ENCODE results near the gene GSX2. TPM values are rescaled to one million over a fixed set of nuclear protein-coding genes. Genes with fewer than 3 reads are reported as not detected.

Gene GSX2
- total and polyA plus RNA-seq, 2 experiments from 2014 or later, result not detected

DNA sequence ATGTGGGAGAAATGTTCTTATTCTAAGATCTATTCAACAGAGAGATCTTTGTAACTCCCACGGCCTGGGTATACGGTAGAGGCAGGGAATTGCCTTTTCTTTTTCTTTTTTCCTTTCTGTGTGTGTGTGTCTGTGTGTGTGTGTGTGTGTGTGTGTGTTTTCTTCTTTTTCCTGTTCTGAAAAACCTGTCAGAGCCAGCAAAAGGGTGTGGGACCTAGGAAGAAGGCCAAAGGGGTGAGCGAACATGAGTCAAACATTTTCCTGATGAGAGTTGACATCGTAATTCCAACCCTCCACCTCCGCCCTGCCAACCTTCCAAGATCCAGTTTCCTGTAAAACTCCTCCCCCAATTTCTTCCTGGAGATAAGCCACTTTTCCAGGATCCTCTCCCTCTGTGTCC lies 32.8 kb upstream of the GSX2 start:
- Histone ChIP-seq H3K4me2 (ENCODE audit: unreplicated experiment) (peak overlapping the region; percentile 77), H3K79me2 (ENCODE audit: insufficient read depth) (peaks cover 21% of the 10 kb centered on the region), H3K4me3 (peak overlapping the region; percentile 39), H3F3A (ENCODE audit: insufficient read depth) (peaks cover 45% of the 10 kb centered on the region), H3K9me2 (ENCODE audit: insufficient read depth) (no peaks in the 10 kb centered on the region), H3K36me3 (ENCODE audit: low read depth) (no peaks in the 10 kb centered on the region; the same call in 1 of the 2 replicates), H3K9me3 (ENCODE audit: low read depth) (no peaks in the 10 kb centered on the region), H4K20me1 (ENCODE audit: insufficient read depth) (no peaks in the 10 kb centered on the region), H3K27me3 (replicated peaks; ENCODE audit: insufficient read depth) (no peaks in the 10 kb centered on the region), H3K27ac (peak overlapping the region; percentile 98), H3K9ac (peak overlapping the region; percentile 64), H3K4me1 (ENCODE audit: insufficient read depth) (peaks cover 29% of the 10 kb centered on the region), H2AFZ (peak overlapping the region; percentile 66)
- peak; percentile 88 for DNase-seq
- in situ Hi-C loops (cut with MboI), result no loop called here
- TF ChIP-seq EZH2phosphoT487 (IDR thresholded peaks at IDR 0.05; ENCODE audit: insufficient read depth, low read depth) (no peak), EZH2 (IDR thresholded peaks at IDR 0.05; ENCODE audit: insufficient read depth, poor library complexity, severe bottlenecking) (no peak)
- 3 to 6% methylated on average over 5 of the region's 5 CpGs for WGBS, 2 experiments (ENCODE audit: low coverage in 1 of 2, low lambda C conversion rate in 2 of 2, missing lambda C conversion rate in 2 of 2)

DNA sequence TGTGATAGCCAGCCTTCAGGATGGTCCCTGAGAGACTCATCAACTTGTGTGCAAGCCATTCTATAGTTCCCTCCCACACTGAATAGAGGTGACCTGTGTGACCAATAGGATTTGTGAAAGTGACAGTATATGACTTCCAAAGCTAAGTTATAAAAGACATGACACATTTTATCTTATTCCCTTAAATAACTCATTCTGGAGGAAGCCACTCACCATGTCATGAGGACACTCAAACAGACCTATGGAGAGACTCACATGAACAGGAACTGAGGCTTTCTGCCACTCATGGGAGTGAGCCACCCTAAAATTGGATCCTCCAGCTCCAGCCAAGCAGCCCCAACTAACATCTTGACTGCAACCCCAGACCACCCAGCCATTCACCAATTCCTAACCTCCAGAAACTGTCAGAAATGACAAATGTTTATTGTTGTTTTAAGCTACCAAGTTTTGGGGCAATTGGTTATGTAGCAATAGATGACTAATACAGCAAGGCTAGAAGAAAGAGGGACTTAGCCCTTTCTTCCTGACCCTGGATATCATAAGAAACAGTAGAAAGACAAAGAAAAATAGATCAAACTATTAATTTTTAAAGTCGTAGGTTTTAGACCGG lies 26.6 kb upstream of the GSX2 start:
- peak; percentile 59 for DNase-seq
- TF ChIP-seq EZH2 (IDR thresholded peaks at IDR 0.05; ENCODE audit: insufficient read depth, poor library complexity, severe bottlenecking), result no peak
- no peak for TF ChIP-seq EZH2phosphoT487 (IDR thresholded peaks at IDR 0.05; ENCODE audit: insufficient read depth, low read depth)
- no peak overlapping the region for H2AFZ ChIP-seq
- H3K9me3 ChIP-seq (ENCODE audit: low read depth), result no peaks in the 10 kb centered on the region
- in situ Hi-C loops (cut with MboI), result no loop called here
- no peak overlapping the region for H3K4me2 ChIP-seq (ENCODE audit: unreplicated experiment)
- H3K4me1 ChIP-seq (ENCODE audit: insufficient read depth), result peaks cover 46% of the 10 kb centered on the region
- no peaks in the 10 kb centered on the region for H3K9me2 ChIP-seq (ENCODE audit: insufficient read depth)
- H3K9ac ChIP-seq, result no peak overlapping the region
- 93 to 98% methylated on average over 2 of the region's 2 CpGs for WGBS, 2 experiments (ENCODE audit: low coverage in 1 of 2, low lambda C conversion rate in 2 of 2, missing lambda C conversion rate in 2 of 2)
- H3K27me3 ChIP-seq (replicated peaks; ENCODE audit: insufficient read depth), result no peaks in the 10 kb centered on the region
- no peak overlapping the region for H3K4me3 ChIP-seq
- H3K27ac ChIP-seq, result no peak overlapping the region
- H3K79me2 ChIP-seq (ENCODE audit: insufficient read depth), result no peaks in the 10 kb centered on the region
- H3F3A ChIP-seq (ENCODE audit: insufficient read depth), result peaks cover 37% of the 10 kb centered on the region; the same call in 1 of the 2 replicates
- H3K36me3 ChIP-seq (ENCODE audit: low read depth), result no peaks in the 10 kb centered on the region
- H4K20me1 ChIP-seq (ENCODE audit: insufficient read depth), result no peaks in the 10 kb centered on the region

DNA sequence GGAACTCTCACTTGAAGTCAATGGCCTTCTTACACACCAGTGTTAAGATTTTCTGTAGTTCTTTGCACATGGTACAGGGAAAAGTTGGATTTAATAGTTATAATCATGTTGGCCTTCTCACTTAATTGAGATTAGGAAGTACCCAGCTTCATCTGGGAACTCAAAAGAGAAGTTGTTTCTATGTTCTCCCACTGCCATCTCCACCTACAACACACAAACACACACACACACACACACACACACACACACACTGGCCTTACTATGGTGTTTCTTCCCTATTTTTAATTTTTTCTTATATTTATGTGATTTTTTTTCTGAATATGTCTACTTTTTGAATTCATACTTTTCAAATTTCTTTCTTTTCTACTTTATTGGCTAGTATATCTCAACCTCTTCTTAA lies 25.6 kb upstream of the GSX2 start:
- Histone ChIP-seq H3K9ac (no peak overlapping the region), H3K36me3 (ENCODE audit: low read depth) (no peaks in the 10 kb centered on the region), H3K9me3 (ENCODE audit: low read depth) (no peaks in the 10 kb centered on the region), H3K9me2 (ENCODE audit: insufficient read depth) (no peaks in the 10 kb centered on the region), H3K79me2 (ENCODE audit: insufficient read depth) (no peaks in the 10 kb centered on the region), H4K20me1 (ENCODE audit: insufficient read depth) (no peaks in the 10 kb centered on the region), H3K4me3 (no peak overlapping the region), H3K27me3 (replicated peaks; ENCODE audit: insufficient read depth) (no peaks in the 10 kb centered on the region), H3F3A (ENCODE audit: insufficient read depth) (peaks cover 37% of the 10 kb centered on the region; the same call in 1 of the 2 replicates), H3K4me1 (ENCODE audit: insufficient read depth) (peaks cover 48% of the 10 kb centered on the region), H2AFZ (no peak overlapping the region), H3K27ac (no peak overlapping the region), H3K4me2 (ENCODE audit: unreplicated experiment) (no peak overlapping the region)
- no peak for DNase-seq
- in situ Hi-C loops (cut with MboI), result no loop called here
- TF ChIP-seq EZH2 (IDR thresholded peaks at IDR 0.05; ENCODE audit: insufficient read depth, poor library complexity, severe bottlenecking), result no peak
- TF ChIP-seq EZH2phosphoT487 (IDR thresholded peaks at IDR 0.05; ENCODE audit: insufficient read depth, low read depth), result no peak

DNA sequence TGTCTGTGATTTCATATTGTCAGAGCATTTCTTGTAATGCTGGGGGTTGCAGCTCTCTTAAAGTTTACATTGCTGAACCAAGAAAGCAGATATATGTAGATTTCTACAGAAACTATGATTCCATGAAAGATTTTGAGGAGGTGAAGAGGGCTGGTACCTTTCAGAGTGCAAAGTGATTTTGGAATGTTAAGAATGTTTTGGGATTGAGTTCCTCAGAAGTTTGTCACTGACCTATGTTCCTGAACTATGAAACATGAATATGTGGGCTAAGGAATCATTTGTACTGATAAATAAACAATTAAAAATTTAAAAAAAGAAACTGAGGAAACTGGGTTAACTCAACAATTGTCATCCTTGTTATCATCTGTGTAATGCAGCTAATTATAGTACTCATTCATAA lies 23.3 kb upstream of the GSX2 start:
- Histone ChIP-seq H3K9me3 (ENCODE audit: low read depth) (no peaks in the 10 kb centered on the region), H2AFZ (no peak overlapping the region), H3K9ac (no peak overlapping the region), H3K4me1 (ENCODE audit: insufficient read depth) (peaks cover 54% of the 10 kb centered on the region), H3K36me3 (ENCODE audit: low read depth) (no peaks in the 10 kb centered on the region), H3K4me2 (ENCODE audit: unreplicated experiment) (peak overlapping the region; percentile 52), H3K27ac (0 out of 2 replicates have a peak overlapping the region, but pooled peaks have one; percentile 6), H3K27me3 (replicated peaks; ENCODE audit: insufficient read depth) (no peaks in the 10 kb centered on the region), H3K4me3 (peak overlapping the region; percentile 17; the same call in 1 of the 2 replicates), H4K20me1 (ENCODE audit: insufficient read depth) (no peaks in the 10 kb centered on the region), H3F3A (ENCODE audit: insufficient read depth) (peaks cover 45% of the 10 kb centered on the region), H3K79me2 (ENCODE audit: insufficient read depth) (no peaks in the 10 kb centered on the region), H3K9me2 (ENCODE audit: insufficient read depth) (no peaks in the 10 kb centered on the region)
- peak; percentile 35 for DNase-seq
- in situ Hi-C loops (cut with MboI), result no loop called here
- TF ChIP-seq EZH2 (IDR thresholded peaks at IDR 0.05; ENCODE audit: insufficient read depth, poor library complexity, severe bottlenecking), result no peak
- no peak for TF ChIP-seq EZH2phosphoT487 (IDR thresholded peaks at IDR 0.05; ENCODE audit: insufficient read depth, low read depth)

DNA sequence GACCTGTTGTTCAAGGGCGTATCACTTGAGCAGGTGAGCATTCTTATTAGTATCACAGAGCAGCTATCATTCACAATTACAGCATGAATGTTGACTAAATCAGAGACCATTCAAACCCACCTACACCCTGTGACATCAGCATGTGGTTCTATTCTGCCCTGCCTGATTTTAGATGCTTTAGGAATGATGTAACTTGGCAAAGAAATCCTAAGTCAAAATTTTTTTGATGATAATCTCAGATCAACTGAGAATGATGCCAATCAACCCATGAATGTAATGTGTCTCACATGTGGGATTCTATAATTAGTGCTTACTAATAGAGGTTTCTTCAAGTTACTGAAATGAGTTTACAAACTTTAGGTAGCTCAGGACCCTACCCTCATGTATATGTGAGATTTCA lies 22.2 kb upstream of the GSX2 start:
- 84 to 89% methylated on average over 1 of the region's 1 CpG for WGBS, 2 experiments (ENCODE audit: low coverage in 1 of 2, low lambda C conversion rate in 2 of 2, missing lambda C conversion rate in 2 of 2)
- H3K4me1 ChIP-seq (ENCODE audit: insufficient read depth), result peaks cover 64% of the 10 kb centered on the region
- H3K9me2 ChIP-seq (ENCODE audit: insufficient read depth), result no peaks in the 10 kb centered on the region
- in situ Hi-C loops (cut with MboI), result no loop called here
- H3K9me3 ChIP-seq (ENCODE audit: low read depth), result no peaks in the 10 kb centered on the region
- H3K27me3 ChIP-seq (replicated peaks; ENCODE audit: insufficient read depth), result no peaks in the 10 kb centered on the region
- no peak overlapping the region for H2AFZ ChIP-seq
- peak overlapping the region; percentile 52 for H3K4me2 ChIP-seq (ENCODE audit: unreplicated experiment)
- H3K9ac ChIP-seq, result no peak overlapping the region
- no peaks in the 10 kb centered on the region for H3K79me2 ChIP-seq (ENCODE audit: insufficient read depth)
- H3K36me3 ChIP-seq (ENCODE audit: low read depth), result no peaks in the 10 kb centered on the region
- no peak overlapping the region for H3K4me3 ChIP-seq
- no peaks in the 10 kb centered on the region for H4K20me1 ChIP-seq (ENCODE audit: insufficient read depth)
- H3F3A ChIP-seq (ENCODE audit: insufficient read depth), result peaks cover 56% of the 10 kb centered on the region
- 0 out of 2 replicates have a peak overlapping the region, but pooled peaks have one; percentile 6 for H3K27ac ChIP-seq
- peak; percentile 65 for DNase-seq
- TF ChIP-seq EZH2 (IDR thresholded peaks at IDR 0.05; ENCODE audit: insufficient read depth, poor library complexity, severe bottlenecking), result no peak
- no peak for TF ChIP-seq EZH2phosphoT487 (IDR thresholded peaks at IDR 0.05; ENCODE audit: insufficient read depth, low read depth)

Measured in GM23248 (cell line).